SU-DHL-6 (cell line): ENCODE data around the gene NOP10.

ENCODE experiments used
- H2AFZ ChIP-seq: fragments of 200-600 bp; sonication (generic); 2 replicates; pipeline ENCODE4 v1.6.1; 2014; ENCODE audit warnings: low read depth, mild to moderate bottlenecking, moderate library complexity, mixed read lengths, antibody characterized with exemption, low read length; ENCODE audit not compliant: severe bottlenecking
- H3F3A ChIP-seq: fragments of 200-600 bp; shearing (Covaris generic); 2 replicates; pipeline ENCODE4 v1.6.0; 2016; ENCODE audit warnings: antibody characterized with exemption, mild to moderate bottlenecking; ENCODE audit not compliant: insufficient read depth
- H3K27ac ChIP-seq: fragments of 200-600 bp; sonication (generic); 2 replicates; pipeline ENCODE4 v1.5.1; 2016; ENCODE audit warnings: low read depth, mild to moderate bottlenecking, low read length, moderate library complexity, mixed read lengths
- H3K27me3 ChIP-seq: fragments of 200-600 bp; sonication (generic), shearing (Covaris generic); 2 replicates; pipeline ENCODE4 v1.6.0; 2014; ENCODE audit warnings: mild to moderate bottlenecking, low read length
- H3K36me3 ChIP-seq: fragments of 200-600 bp; sonication (generic); 2 replicates; pipeline ENCODE4 v1.6.1; 2014; ENCODE audit warnings: mild to moderate bottlenecking, low read length, mixed read lengths
- H3K4me2 ChIP-seq: fragments of 300-600, 200-600 bp; shearing (Covaris generic), sonication (generic); 2 replicates; pipeline ENCODE4 v1.6.0; 2014; ENCODE audit warnings: low read length, low read depth, mild to moderate bottlenecking; ENCODE audit not compliant: poor library complexity, severe bottlenecking
- H3K4me3 ChIP-seq: fragments of 200-600 bp; sonication (generic); 2 replicates; pipeline ENCODE4 v1.5.1; 2014; ENCODE audit warnings: antibody characterized with exemption, low read length, mild to moderate bottlenecking, mixed read lengths; ENCODE audit not compliant: insufficient read depth, poor library complexity, severe bottlenecking
- H3K79me2 ChIP-seq: fragments of 200-600 bp; sonication (generic); 2 replicates; pipeline ENCODE4 v1.6.1; 2014; ENCODE audit warnings: mild to moderate bottlenecking, low read length, moderate library complexity; ENCODE audit not compliant: insufficient read depth
- H3K9ac ChIP-seq: fragments of 200-600 bp; sonication (generic); 2 replicates; pipeline ENCODE4 v1.7.0; 2014; ENCODE audit warnings: mild to moderate bottlenecking, low read length
- H3K9me2 ChIP-seq: fragments of 200-600 bp; sonication (generic); replicated peaks from 2 replicates; pipeline ENCODE4 v1.6.1; 2014; ENCODE audit warnings: low read length; ENCODE audit not compliant: insufficient read depth
- H3K9me3 ChIP-seq: fragments of 200-600 bp; sonication (generic); 2 replicates; pipeline ENCODE4 v1.6.1; 2014; ENCODE audit warnings: low read length, mixed read lengths; ENCODE audit not compliant: insufficient read depth
- H4K20me1 ChIP-seq: fragments of 200-600 bp; sonication (generic); 2 replicates; pipeline ENCODE4 v1.6.1; 2014; ENCODE audit warnings: low read depth, mild to moderate bottlenecking, antibody characterized with exemption, low read length, moderate library complexity, mixed read lengths
- EZH2phosphoT487 ChIP-seq: fragments of 200-600 bp; sonication (generic), shearing (Covaris generic); conservative IDR thresholded peaks from 2 replicates; pipeline ENCODE4 v1.6.1; 2018; ENCODE audit warnings: mild to moderate bottlenecking, antibody characterized with exemption, low read length, moderate library complexity, mixed read lengths
- TF ChIP-seq, protein P1 (sequence below): fragments of 200-600 bp; sonication (generic); IDR thresholded peaks from one replicate; pipeline ENCODE4 v1.5.1; 2017; ENCODE audit warnings: antibody characterized with exemption, mild to moderate bottlenecking, low read length, moderate library complexity; ENCODE audit not compliant: insufficient read depth, poor library complexity, severe bottlenecking

The NOP10 gene

DNA sequence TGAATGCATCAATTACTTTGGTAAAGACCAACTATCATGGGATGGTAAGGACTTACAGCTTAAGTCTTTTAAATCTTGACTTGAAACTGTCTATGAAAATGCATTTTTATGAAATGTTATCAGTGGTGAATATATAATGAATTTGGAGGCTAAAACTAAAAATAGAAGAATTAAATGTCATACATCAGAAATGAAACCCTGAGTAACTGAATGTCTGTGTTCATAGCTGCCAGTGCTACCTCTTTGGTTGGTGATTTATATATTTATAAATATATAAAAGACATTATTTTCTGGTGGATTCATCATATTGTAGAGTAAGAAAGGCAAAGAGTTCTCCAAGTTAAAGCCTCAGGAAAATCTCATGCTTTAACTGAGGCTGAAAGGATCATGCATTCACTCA lies 17.6 kb downstream of the NOP10 start:
- Histone ChIP-seq H3K9ac (no peak overlapping the region), H3K9me2 (no peaks in the 10 kb centered on the region), H3F3A (no peaks in the 10 kb centered on the region), H3K27ac (no peak overlapping the region), H3K79me2 (no peaks in the 10 kb centered on the region), H2AFZ (no peak overlapping the region), H3K4me3 (no peak overlapping the region), H3K27me3 (peaks cover 3% of the 10 kb centered on the region; the same call in 1 of the 2 replicates), H3K9me3 (no peaks in the 10 kb centered on the region), H4K20me1 (no peaks in the 10 kb centered on the region), H3K4me2 (no peak overlapping the region), H3K36me3 (no peaks in the 10 kb centered on the region)
- TF ChIP-seq, protein P1, sequence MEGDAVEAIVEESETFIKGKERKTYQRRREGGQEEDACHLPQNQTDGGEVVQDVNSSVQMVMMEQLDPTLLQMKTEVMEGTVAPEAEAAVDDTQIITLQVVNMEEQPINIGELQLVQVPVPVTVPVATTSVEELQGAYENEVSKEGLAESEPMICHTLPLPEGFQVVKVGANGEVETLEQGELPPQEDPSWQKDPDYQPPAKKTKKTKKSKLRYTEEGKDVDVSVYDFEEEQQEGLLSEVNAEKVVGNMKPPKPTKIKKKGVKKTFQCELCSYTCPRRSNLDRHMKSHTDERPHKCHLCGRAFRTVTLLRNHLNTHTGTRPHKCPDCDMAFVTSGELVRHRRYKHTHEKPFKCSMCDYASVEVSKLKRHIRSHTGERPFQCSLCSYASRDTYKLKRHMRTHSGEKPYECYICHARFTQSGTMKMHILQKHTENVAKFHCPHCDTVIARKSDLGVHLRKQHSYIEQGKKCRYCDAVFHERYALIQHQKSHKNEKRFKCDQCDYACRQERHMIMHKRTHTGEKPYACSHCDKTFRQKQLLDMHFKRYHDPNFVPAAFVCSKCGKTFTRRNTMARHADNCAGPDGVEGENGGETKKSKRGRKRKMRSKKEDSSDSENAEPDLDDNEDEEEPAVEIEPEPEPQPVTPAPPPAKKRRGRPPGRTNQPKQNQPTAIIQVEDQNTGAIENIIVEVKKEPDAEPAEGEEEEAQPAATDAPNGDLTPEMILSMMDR, result no peak
- TF ChIP-seq EZH2phosphoT487, result no peak

DNA sequence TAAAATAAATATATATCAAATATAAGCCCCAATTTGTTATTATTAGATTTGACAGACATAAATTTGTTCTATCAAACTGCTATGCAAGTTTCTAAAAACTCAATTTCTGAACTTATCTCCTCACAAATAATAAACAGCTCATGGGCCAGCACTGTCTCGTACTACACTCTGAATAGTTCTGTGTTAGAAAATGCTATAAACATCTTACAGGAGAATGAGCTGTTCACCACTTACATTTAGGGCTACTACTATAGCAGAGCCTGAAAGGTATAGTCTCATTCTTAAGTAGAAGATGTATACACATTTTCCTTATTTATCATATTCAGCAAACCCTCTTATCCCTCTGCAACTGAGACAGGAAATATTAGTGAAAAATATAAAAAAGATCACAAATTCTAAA lies 18.0 kb downstream of the NOP10 start:
- H3K79me2 ChIP-seq, result no peaks in the 10 kb centered on the region
- H3F3A ChIP-seq, result no peaks in the 10 kb centered on the region
- no peak overlapping the region for H3K4me2 ChIP-seq
- no peak overlapping the region for H3K27ac ChIP-seq
- peaks cover 3% of the 10 kb centered on the region; the same call in 1 of the 2 replicates for H3K27me3 ChIP-seq
- no peak overlapping the region for H3K9ac ChIP-seq
- no peaks in the 10 kb centered on the region for H4K20me1 ChIP-seq
- no peak overlapping the region for H3K4me3 ChIP-seq
- H3K9me3 ChIP-seq, result no peaks in the 10 kb centered on the region
- no peaks in the 10 kb centered on the region for H3K36me3 ChIP-seq
- no peaks in the 10 kb centered on the region for H3K9me2 ChIP-seq
- TF ChIP-seq EZH2phosphoT487, result no peak
- TF ChIP-seq, protein P1, result no peak
- no peak overlapping the region for H2AFZ ChIP-seq

DNA sequence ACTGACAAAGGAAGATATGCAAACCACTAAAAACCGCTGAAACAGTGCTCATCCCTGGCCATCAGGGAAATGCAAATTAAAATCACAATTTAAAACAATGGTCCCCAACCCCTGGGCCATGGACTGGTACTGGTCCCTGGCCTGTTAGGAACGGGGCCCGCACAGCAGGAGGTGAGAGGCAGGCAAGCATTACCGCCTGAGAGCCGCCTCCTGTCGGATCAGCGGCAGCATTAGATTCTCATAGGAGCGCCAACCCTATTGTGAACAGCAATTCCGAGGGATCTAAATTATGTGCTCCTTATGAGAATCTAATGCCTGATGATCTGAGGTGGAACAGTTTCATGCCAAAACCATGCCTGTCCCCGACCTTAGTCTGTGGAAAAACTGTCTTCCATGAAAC lies 19.7 kb downstream of the NOP10 start:
- H3K9me2 ChIP-seq, result no peaks in the 10 kb centered on the region
- H3K9ac ChIP-seq, result no peak overlapping the region
- H3K27ac ChIP-seq, result no peak overlapping the region
- H3K4me3 ChIP-seq, result no peak overlapping the region
- no peak overlapping the region for H2AFZ ChIP-seq
- H3K4me2 ChIP-seq, result no peak overlapping the region
- H3K9me3 ChIP-seq, result no peaks in the 10 kb centered on the region
- no peaks in the 10 kb centered on the region for H3F3A ChIP-seq
- peaks cover 3% of the 10 kb centered on the region; the same call in 1 of the 2 replicates for H3K27me3 ChIP-seq
- H4K20me1 ChIP-seq, result no peaks in the 10 kb centered on the region
- TF ChIP-seq EZH2phosphoT487, result no peak
- TF ChIP-seq, protein P1, result no peak
- H3K79me2 ChIP-seq, result no peaks in the 10 kb centered on the region
- no peaks in the 10 kb centered on the region for H3K36me3 ChIP-seq
